Tibial nerve (tissue), 4 donors: ENCODE measurements around the gene PPM1K. TPM values are rescaled to one million over a fixed set of nuclear protein-coding genes. Genes with fewer than 3 reads are reported as not detected.

Experiments used
- DNase-seq, 2 donors: peaks; one replicate each; pipeline ENCODE4 v3.0.0-alpha.2; 2019; ENCODE audit warnings: low spot score in 2 of 2
- H3K27ac ChIP-seq, 4 donors: fragments of 200-600 bp; sonication (generic) in 3 of 4; one replicate each; pipeline ENCODE4 v1.5.1; 2017 to 2019; ENCODE audit warnings: mild to moderate bottlenecking in 1 of 4
- H3K27me3 ChIP-seq, 2 donors: fragments of 200-600 bp; sonication (generic) in 1 of 2; one replicate each; pipeline versions ENCODE4 v1.5.1 to v1.6.0; 2017 to 2019
- H3K36me3 ChIP-seq, 3 donors: fragments of 200-600 bp; sonication (generic); one replicate each; pipeline ENCODE4 v1.5.1; 2018 to 2019
- H3K4me1 ChIP-seq, 4 donors: fragments of 200-600 bp; sonication (generic) in 3 of 4; one replicate each; pipeline ENCODE4 v1.5.1; 2017 to 2019
- H3K4me3 ChIP-seq, 4 donors: fragments of 200-600 bp; sonication (generic) in 3 of 4; one replicate each; pipeline ENCODE4 v1.5.1; 2017 to 2019; ENCODE audit warnings: mild to moderate bottlenecking in 1 of 4, moderate library complexity in 1 of 4
- H3K9me3 ChIP-seq, 4 donors: fragments of 200-600 bp; sonication (generic) in 3 of 4; one replicate each; pipeline ENCODE4 v1.5.1; 2017 to 2019
- EP300 ChIP-seq, 2 donors: sonication (generic); formaldehyde crosslinking; IDR thresholded peaks; one replicate each; pipeline ENCODE4 v1.6.1; 2017; ENCODE audit warnings: antibody characterized with exemption in 2 of 2, mild to moderate bottlenecking in 1 of 2
- POLR2A ChIP-seq, 2 donors: fragments of 450-650 bp; IDR thresholded peaks; one replicate each; pipeline ENCODE4 v1.6.1; 2017; ENCODE audit warnings: antibody characterized with exemption in 2 of 2, mild to moderate bottlenecking in 2 of 2, moderate library complexity in 2 of 2
- WGBS, 2 donors: methylation state at CpG; one replicate each; pipeline ENCODE4 v1.1.5; 2018; 5-methylcytosine and 5-hydroxymethylcytosine counted together
- total RNA-seq, 4 donors: library from RNA; depleted of rRNA; stranded (reverse); fragments of >200 nt; gene quantifications; one replicate each; pipeline ENCODE4 v1.1.0, GENCODE V29; 2016
- TF ChIP-seq, protein P1 (sequence below), 5 experiments: fragments of 200-600 bp in 3 of 5; fragments of 450-650 bp in 2 of 5; sonication (generic) in 3 of 5; IDR thresholded peaks; one replicate each; pipeline ENCODE4 v1.5.1; 2016 to 2019; ENCODE audit warnings: antibody characterized with exemption in 5 of 5, mild to moderate bottlenecking in 3 of 5, moderate library complexity in 2 of 5

PPM1K gene
- total RNA-seq, 4 donors from 2014 or later, result 35.1 to 84.3 (median 71.1) TPM

DNA sequence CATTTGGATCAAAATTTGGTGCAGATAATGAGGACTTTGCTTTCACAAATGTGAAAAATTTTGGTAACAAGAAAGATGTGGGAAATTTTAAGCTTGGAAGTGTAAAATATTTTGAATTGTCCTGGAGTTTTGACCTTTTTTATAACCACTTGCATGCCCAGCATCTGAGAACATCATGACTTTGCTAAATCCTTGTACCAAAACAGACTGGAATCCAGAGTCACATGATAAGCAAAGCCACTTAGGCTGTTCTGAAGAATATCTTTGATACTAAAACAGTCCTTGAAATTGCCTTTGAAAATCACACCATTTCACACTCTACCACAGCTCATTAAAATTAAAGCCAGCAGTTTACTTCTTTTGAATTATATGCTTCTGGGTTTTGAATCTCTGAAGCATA lies 2.5 kb upstream of the PPM1K start:
- no peak overlapping the region for H3K4me3 ChIP-seq
- no peak for DNase-seq
- H3K4me1 ChIP-seq, result peaks cover 0 to 54% (median 17%) of the 10 kb centered on the region in 4 donors
- H3K9me3 ChIP-seq, result no peaks in the 10 kb centered on the region
- peak; percentile 61 to 73 for TF ChIP-seq EP300 (IDR thresholded peaks at IDR 0.05)
- TF ChIP-seq, protein P1, sequence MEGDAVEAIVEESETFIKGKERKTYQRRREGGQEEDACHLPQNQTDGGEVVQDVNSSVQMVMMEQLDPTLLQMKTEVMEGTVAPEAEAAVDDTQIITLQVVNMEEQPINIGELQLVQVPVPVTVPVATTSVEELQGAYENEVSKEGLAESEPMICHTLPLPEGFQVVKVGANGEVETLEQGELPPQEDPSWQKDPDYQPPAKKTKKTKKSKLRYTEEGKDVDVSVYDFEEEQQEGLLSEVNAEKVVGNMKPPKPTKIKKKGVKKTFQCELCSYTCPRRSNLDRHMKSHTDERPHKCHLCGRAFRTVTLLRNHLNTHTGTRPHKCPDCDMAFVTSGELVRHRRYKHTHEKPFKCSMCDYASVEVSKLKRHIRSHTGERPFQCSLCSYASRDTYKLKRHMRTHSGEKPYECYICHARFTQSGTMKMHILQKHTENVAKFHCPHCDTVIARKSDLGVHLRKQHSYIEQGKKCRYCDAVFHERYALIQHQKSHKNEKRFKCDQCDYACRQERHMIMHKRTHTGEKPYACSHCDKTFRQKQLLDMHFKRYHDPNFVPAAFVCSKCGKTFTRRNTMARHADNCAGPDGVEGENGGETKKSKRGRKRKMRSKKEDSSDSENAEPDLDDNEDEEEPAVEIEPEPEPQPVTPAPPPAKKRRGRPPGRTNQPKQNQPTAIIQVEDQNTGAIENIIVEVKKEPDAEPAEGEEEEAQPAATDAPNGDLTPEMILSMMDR (IDR thresholded peaks at IDR 0.05), result no peak
- no peaks in the 10 kb centered on the region for H3K36me3 ChIP-seq
- H3K27me3 ChIP-seq, result no peaks in the 10 kb centered on the region
- peak overlapping the region; percentile 64 to 100 (median 84) for H3K27ac ChIP-seq

DNA sequence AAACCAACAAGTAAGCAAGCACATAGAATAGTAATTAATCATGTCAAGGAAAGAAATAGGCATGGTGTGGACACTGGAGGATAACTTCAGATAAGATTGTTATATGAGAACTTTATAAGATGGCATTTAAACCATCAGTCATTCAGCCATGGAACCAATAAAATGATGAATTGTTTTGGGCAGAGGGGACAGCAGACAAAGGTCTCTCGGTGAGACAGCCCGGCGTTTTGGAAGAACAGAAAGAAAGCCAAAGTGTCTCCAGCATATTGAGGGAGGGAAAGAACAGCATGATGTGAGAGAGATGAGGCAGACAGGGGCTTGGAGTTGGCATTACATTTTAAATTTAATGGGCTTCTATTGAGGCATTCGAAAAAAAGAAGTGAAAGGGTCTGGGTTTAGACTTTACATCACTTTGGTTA lies 883 bp upstream of the PPM1K start:
- no peaks in the 10 kb centered on the region for H3K27me3 ChIP-seq
- peak overlapping the region; percentile 87 to 100 (median 99) for H3K27ac ChIP-seq
- H3K9me3 ChIP-seq, result no peaks in the 10 kb centered on the region
- H3K4me1 ChIP-seq, result peaks cover 0 to 54% (median 19%) of the 10 kb centered on the region in 4 donors
- TF ChIP-seq, protein P1 (IDR thresholded peaks at IDR 0.05), result no peak
- H3K36me3 ChIP-seq, result no peaks in the 10 kb centered on the region
- 16 to 20% methylated on average over 4 of the region's 4 CpGs for WGBS, 2 donors
- no peak for DNase-seq
- H3K4me3 ChIP-seq, result peak overlapping the region; percentile 49 to 87 (median 76)

DNA sequence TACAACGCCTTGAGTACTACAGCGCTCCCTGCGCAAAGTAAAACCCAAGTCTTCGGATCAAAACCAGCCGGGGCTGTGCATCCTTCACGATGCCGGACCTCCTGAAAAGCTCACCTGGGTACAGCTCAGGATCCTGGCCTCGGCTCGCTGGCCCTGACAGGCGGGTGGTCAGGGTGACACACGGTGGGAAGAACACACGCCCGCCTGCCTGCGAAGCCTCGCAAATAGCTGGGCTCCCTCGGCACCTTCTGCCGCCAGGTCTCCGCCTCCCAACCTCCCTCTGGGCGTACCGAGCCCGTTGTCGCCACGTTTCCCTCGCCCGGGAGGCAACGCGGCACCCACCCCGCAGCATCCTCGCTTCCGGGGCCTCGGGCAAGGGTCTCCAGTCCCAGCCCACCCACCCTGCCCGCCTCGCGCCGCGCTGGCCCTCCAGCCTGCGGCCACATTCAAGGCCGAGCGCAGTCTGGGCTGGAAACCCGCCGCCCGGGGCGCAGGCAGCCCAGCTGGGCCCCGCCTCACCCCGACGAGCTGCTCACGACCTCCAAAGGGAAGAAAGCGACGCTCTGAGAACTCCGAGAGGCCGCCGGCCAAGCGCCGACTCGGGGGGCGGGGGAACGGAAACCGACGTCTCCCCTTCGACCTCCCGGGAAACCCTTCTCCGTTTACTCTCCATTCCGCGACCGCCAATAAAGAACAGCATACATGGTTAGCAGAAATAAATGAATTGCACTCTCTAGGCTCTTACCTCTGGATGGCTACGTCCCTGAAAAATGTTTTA lies 511 bp downstream of the PPM1K start:
- no peaks in the 10 kb centered on the region for H3K36me3 ChIP-seq
- TF ChIP-seq POLR2A (IDR thresholded peaks at IDR 0.05), result peak in 1 of 2 donors; percentile 16
- peak in 1 of 2 donors; percentile 37 for TF ChIP-seq EP300 (IDR thresholded peaks at IDR 0.05)
- TF ChIP-seq, protein P1 (IDR thresholded peaks at IDR 0.05), result no peak
- H3K9me3 ChIP-seq, result no peaks in the 10 kb centered on the region
- DNase-seq, result peak; percentile 28 to 42
- 0 to 1% methylated on average over 23 to 59 of the region's 66 CpGs for WGBS, 2 donors
- H3K27ac ChIP-seq, result peak overlapping the region; percentile 97 to 100 (median 99)
- H3K4me1 ChIP-seq, result peaks cover 0 to 57% (median 18%) of the 10 kb centered on the region in 4 donors
- peak overlapping the region; percentile 66 to 94 (median 86) for H3K4me3 ChIP-seq
- H3K27me3 ChIP-seq, result no peaks in the 10 kb centered on the region

DNA sequence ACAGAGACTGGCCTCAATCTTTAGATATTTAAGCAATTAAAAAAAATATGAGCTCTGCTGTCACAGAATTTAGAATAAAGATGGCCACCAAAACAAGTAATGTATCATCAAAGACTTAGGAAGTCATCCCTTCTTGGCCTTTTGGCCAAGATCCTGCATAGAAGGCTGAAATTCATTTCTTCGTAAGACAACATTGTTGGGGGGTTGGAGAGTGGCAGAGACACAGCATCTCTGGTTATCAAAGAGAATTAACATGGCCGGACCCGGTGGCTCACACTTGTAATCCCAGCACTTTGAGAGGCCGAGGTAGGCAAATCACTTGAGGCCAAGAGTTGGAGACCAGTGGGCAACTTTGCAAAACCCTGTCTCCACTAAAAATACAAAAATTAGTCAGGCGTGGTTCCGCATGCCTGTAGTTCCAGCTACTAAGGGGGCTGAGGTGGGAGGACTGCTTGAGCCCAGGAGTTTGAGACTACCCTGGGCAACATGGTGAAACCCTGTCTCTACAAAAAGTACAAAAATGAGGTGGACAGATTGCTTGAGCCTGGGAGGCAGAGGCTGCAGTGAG lies 4.0 kb downstream of the PPM1K start:
- peak overlapping the region in 2 of 4 donors; percentile 14 to 22 for H3K27ac ChIP-seq
- H3K36me3 ChIP-seq, result no peaks in the 10 kb centered on the region
- no peak overlapping the region for H3K4me3 ChIP-seq
- H3K4me1 ChIP-seq, result peaks cover 0 to 55% (median 13%) of the 10 kb centered on the region in 4 donors
- no peaks in the 10 kb centered on the region for H3K27me3 ChIP-seq
- TF ChIP-seq EP300 (IDR thresholded peaks at IDR 0.05), result no peak
- TF ChIP-seq, protein P1 (IDR thresholded peaks at IDR 0.05), result no peak
- TF ChIP-seq POLR2A (IDR thresholded peaks at IDR 0.05), result no peak
- no peak for DNase-seq
- 93 to 96% methylated on average over 6 of the region's 6 CpGs for WGBS, 2 donors
- no peaks in the 10 kb centered on the region for H3K9me3 ChIP-seq

DNA sequence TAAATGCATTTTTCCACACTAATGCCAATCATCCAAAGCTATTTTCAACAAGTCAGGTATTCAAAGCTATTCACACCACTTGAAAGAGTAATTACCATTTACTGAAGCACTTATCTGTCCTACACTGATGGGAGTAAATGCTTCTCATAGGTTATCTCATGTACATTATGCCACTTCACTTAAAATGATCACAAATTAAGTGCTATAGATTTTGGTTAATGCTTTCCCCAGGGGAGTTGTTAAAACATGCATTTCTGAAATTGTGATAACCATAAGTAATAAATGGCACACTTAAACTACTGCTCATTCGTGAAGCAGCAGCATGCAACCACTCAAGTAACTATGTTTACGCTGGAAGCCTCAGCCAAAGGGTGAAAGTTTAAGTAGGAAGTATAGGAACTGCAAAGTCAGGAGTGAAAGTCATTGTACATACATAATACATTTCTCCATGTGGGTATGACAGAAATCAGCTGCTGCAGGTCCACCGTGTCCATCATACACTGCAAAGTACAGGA lies 6.6 kb downstream of the PPM1K start:
- H3K36me3 ChIP-seq, result no peaks in the 10 kb centered on the region
- no peak for TF ChIP-seq EP300 (IDR thresholded peaks at IDR 0.05)
- TF ChIP-seq, protein P1 (IDR thresholded peaks at IDR 0.05), result no peak
- 90 to 92% methylated on average over 3 of the region's 3 CpGs for WGBS, 2 donors
- no peaks in the 10 kb centered on the region for H3K27me3 ChIP-seq
- H3K4me1 ChIP-seq, result peaks cover 0 to 53% (median 10%) of the 10 kb centered on the region in 4 donors
- no peaks in the 10 kb centered on the region for H3K9me3 ChIP-seq
- no peak overlapping the region for H3K27ac ChIP-seq
- no peak overlapping the region for H3K4me3 ChIP-seq
- no peak for DNase-seq
